Measurements from ENCODE around the gene SLFN11. TPM values are rescaled to one million over a fixed set of nuclear protein-coding genes. Genes with fewer than 3 reads are reported as not detected.
A peak's percentile ranks its signal among the peaks of the same experiment; 100 is the strongest.
"Not testable (repeated sequence)": the region's sequence is repeated elsewhere in the genome, so short reads cannot be mapped to it uniquely, and the experiment has no call there.

Gene SLFN11
- total RNA-seq, 1 donor from 2014 or later = 55.7 TPM

GRCh38 chr17:35361027-35361426 lies 12.4 kb downstream of the SLFN11 start:
- DNase-seq (ENCODE audit: low read depth in 2 of 2) = no peak

- DNase-seq (ENCODE audit: low read depth in 2 of 2) = no peak
These were observed 14.0 kb downstream of the SLFN11 start for GRCh38 chr17:35359398-35359797.

GRCh38 chr17:35352284-35352683 lies 21.1 kb downstream of the SLFN11 start:
- DNase-seq (ENCODE audit: low read depth in 2 of 2) = no peak

- DNase-seq (ENCODE audit: low read depth in 2 of 2) = no peak
These were observed 22.9 kb downstream of the SLFN11 start for GRCh38 chr17:35350493-35350892.

GRCh38 chr17:35345926-35346771 lies 27.3 kb downstream of the SLFN11 start:
- DNase-seq (ENCODE audit: low read depth in 2 of 2) = peak; percentile 34 to 49

- DNase-seq (ENCODE audit: low read depth in 2 of 2) = no peak
These were observed 27.9 kb downstream of the SLFN11 start for GRCh38 chr17:35345445-35345925.

GRCh38 chr17:35344262-35344661 lies 29.2 kb downstream of the SLFN11 start:
- DNase-seq (ENCODE audit: low read depth in 2 of 2) = no peak

- no peak for DNase-seq (ENCODE audit: low read depth in 2 of 2)
These were observed 31.1 kb downstream of the SLFN11 start for GRCh38 chr17:35342276-35342675.

GRCh38 chr17:35341411-35341992 lies 31.9 kb downstream of the SLFN11 start:
- DNase-seq (ENCODE audit: low read depth in 2 of 2) = no peak

- DNase-seq (ENCODE audit: low read depth in 2 of 2) = no peak
These were observed 35.2 kb downstream of the SLFN11 start for GRCh38 chr17:35338230-35338629.

GRCh38 chr17:35337364-35337763 lies 36.1 kb downstream of the SLFN11 start:
- DNase-seq (ENCODE audit: low read depth in 2 of 2) = no peak

- DNase-seq (ENCODE audit: low read depth in 2 of 2) = not testable (repeated sequence)
These were observed 39.8 kb downstream of the SLFN11 start for GRCh38 chr17:35333578-35333977.

GRCh38 chr17:35322749-35323148 lies 50.7 kb downstream of the SLFN11 start:
- DNase-seq (ENCODE audit: low read depth in 2 of 2) = no peak

GRCh38 chr17:35315971-35316370 lies 57.5 kb downstream of the SLFN11 start:
- no peak for DNase-seq (ENCODE audit: low read depth in 2 of 2)

- peak; percentile 50 to 64 for DNase-seq (ENCODE audit: low read depth in 2 of 2)
These were observed 58.1 kb downstream of the SLFN11 start for GRCh38 chr17:35315283-35315682.

GRCh38 chr17:35314415-35315216 lies 58.8 kb downstream of the SLFN11 start:
- no peak for DNase-seq (ENCODE audit: low read depth in 2 of 2)

GRCh38 chr17:35313875-35314409 lies 59.5 kb downstream of the SLFN11 start:
- DNase-seq (ENCODE audit: low read depth in 2 of 2) = no peak

- peak; percentile 69 to 83 for DNase-seq (ENCODE audit: low read depth in 2 of 2)
These were observed 60.4 kb downstream of the SLFN11 start for GRCh38 chr17:35312790-35313711.

GRCh38 chr17:35312346-35312745 lies 61.1 kb downstream of the SLFN11 start:
- DNase-seq (ENCODE audit: low read depth in 2 of 2) = no peak

- not testable (repeated sequence) for DNase-seq (ENCODE audit: low read depth in 2 of 2)
These were observed 64.1 kb downstream of the SLFN11 start for GRCh38 chr17:35309345-35309744.

Measured in dermis microvascular lymphatic vessel endothelial cell (primary cell).